DND-41 (cell line): ENCODE measurements around the gene ABT1.

ENCODE experiments used
- EZH2 ChIP-seq: IDR thresholded peaks from 3 replicates; pipeline ENCODE4 v1.6.1; 2012; ENCODE audit warnings: borderline replicate concordance, low read depth, mild to moderate bottlenecking, moderate library complexity, low read length, inconsistent platforms; ENCODE audit not compliant: severe bottlenecking
- TF ChIP-seq, protein P1 (sequence below): IDR thresholded peaks from 2 replicates; pipeline ENCODE4 v1.5.1; 2012; ENCODE audit warnings: borderline replicate concordance, low read length, moderate library complexity, mild to moderate bottlenecking; ENCODE audit not compliant: poor library complexity, severe bottlenecking; ENCODE audit errors: extremely low read depth

- TF ChIP-seq, protein P1, sequence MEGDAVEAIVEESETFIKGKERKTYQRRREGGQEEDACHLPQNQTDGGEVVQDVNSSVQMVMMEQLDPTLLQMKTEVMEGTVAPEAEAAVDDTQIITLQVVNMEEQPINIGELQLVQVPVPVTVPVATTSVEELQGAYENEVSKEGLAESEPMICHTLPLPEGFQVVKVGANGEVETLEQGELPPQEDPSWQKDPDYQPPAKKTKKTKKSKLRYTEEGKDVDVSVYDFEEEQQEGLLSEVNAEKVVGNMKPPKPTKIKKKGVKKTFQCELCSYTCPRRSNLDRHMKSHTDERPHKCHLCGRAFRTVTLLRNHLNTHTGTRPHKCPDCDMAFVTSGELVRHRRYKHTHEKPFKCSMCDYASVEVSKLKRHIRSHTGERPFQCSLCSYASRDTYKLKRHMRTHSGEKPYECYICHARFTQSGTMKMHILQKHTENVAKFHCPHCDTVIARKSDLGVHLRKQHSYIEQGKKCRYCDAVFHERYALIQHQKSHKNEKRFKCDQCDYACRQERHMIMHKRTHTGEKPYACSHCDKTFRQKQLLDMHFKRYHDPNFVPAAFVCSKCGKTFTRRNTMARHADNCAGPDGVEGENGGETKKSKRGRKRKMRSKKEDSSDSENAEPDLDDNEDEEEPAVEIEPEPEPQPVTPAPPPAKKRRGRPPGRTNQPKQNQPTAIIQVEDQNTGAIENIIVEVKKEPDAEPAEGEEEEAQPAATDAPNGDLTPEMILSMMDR: no peak
- no peak for TF ChIP-seq EZH2
Measured at GRCh38 chr6:26592649-26593048, 4.1 kb upstream of the ABT1 start.
